GM12801 (cell line): ENCODE results near the gene UBE2E1.

Experiments
- CTCF ChIP-seq: IDR thresholded peaks from one replicate; pipeline ENCODE4 v1.5.1; 2011; ENCODE audit warnings: control low read depth; ENCODE audit not compliant: insufficient read length; ENCODE audit errors: extremely low read depth

The UBE2E1 gene

GRCh38 chr3:23762759-23763477, 42.8 kb upstream of the UBE2E1 start:
- no peak for TF ChIP-seq CTCF

DNA sequence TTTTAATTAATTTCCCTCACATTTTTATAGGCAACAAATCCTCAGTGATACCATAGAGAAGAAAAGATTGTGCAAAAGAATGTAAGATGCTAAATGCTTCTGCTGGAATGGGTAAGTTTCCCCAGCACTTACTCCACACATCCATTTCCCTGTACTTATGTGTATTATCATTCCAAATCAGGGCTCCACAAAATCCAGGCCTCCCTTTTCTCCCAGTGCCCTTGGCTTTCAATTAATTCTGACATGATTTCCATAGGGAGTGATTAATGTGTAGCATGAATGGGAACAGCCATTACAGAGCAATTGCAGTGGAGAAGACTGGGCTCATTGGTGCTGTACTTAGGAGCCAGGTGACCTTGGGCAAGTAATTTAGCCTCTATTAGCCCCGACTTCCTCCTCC, 41.3 kb upstream of the UBE2E1 start:
- TF ChIP-seq CTCF, result no peak

GRCh38 chr3:23767546-23767945, 38.2 kb upstream of the UBE2E1 start:
- TF ChIP-seq CTCF, result no peak

DNA sequence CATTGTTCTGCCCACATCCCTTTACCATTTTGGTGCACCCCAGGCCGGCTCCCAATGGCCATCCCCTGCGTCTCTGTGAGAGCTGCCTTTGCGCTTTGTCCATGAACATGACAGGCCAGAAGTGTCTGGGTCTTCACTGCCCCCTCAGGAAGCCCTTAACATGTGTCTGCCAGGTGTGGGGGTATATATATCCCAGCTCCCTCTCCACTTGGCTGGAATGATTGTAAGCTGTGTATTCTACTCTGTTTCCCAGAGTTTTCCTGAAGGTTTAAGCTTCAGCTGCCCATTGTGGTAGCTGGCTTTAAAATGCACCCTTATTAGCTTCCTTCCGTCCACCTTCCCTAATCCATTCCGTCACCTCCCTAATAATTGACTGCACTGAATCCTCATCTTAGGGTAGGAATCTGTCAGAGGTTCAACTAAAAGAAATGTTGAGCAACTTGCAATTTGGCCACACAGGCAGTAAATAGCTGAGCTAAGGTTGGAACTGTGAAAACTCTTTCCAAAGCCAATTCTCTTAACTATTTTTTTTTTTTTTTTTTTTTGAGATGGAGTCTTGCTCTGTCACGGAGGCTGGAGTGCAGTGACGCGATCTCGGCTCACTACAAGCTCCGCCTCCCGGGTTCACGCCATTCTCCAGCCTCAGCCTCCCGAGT, 30.4 kb upstream of the UBE2E1 start:
- TF ChIP-seq CTCF, result no peak

DNA sequence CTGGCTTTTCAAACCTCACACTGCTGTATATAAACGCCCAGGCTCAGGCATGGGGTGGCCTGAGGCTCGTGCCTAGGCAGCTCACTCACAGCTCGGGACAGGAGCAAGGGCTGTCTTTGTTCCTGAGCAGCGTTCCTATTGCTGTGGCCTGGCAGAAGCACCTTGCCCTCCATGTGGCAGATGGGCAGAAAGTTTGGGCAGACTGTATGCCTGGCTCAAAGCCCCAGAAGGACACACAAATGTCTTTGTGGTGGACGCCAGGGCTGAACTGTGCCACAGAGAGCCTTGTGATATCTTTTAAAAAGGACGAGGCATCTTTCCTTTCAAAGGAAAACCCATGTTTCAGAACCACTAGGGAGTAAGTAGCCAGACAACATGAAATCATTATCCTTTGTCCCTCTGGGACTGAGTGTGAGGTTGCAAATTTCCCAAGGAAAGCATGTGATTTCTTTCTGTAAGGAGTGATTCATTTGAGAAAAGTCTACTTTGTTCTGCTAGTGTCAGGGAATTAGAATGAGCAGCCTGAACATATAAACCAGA, 29.3 kb upstream of the UBE2E1 start:
- no peak for TF ChIP-seq CTCF

DNA sequence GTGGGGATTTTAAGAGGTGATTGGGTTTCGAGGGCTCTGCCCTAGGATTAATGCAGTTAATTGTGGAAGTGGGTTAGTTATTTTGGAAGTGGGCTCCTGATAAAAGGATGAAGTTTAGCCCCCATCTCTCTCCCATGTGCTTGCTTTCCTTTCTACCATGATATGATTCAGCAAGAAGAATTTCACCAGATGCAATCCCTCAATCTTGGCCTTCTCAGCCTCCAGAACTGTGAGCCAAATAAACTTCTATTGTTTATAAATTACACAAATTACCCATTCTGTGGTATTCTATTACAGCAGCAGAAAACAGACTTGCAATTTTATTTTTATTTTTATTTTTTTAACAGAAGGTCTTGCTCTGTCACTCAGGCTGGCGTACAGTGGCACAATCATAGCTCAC, 27.3 kb upstream of the UBE2E1 start:
- TF ChIP-seq CTCF, result no peak

- no peak for TF ChIP-seq CTCF
Measured at GRCh38 chr3:23779841-23780240, 25.9 kb upstream of the UBE2E1 start.
